Endothelial cell of umbilical vein (primary cell): ENCODE measurements around the gene PKHD1.

ENCODE experiments used
- CTCF ChIP-seq, 2 donors: IDR thresholded peaks; 1 replicate in 1 of 2; 2 replicates in 1 of 2; pipeline ENCODE4 v1.5.1; 2011; ENCODE audit warnings: low read length in 2 of 2, mild to moderate bottlenecking in 2 of 2, moderate library complexity in 2 of 2, control low read depth in 1 of 2, inconsistent platforms in 1 of 2, low read depth in 1 of 2; ENCODE audit not compliant: insufficient read depth in 1 of 2; ENCODE audit errors: extremely low read depth in 1 of 2
- EZH2 ChIP-seq: IDR thresholded peaks from 2 replicates; pipeline ENCODE4 v1.6.1; 2012; ENCODE audit warnings: borderline replicate concordance, low read depth, mild to moderate bottlenecking, moderate library complexity, low read length, inconsistent platforms; ENCODE audit not compliant: severe bottlenecking
- FOS ChIP-seq: IDR thresholded peaks from 2 replicates; pipeline ENCODE4 v1.6.1; 2011; ENCODE audit warnings: mild to moderate bottlenecking, low read length, moderate library complexity, borderline replicate concordance; ENCODE audit not compliant: insufficient read depth
- MYC ChIP-seq: IDR thresholded peaks from one replicate; pipeline ENCODE4 v1.6.1; 2011; ENCODE audit warnings: mild to moderate bottlenecking, low read depth, low read length
- POLR2A ChIP-seq: IDR thresholded peaks from 2 replicates; pipeline ENCODE4 v1.6.1; 2012; ENCODE audit warnings: low read depth, mild to moderate bottlenecking, control low read depth, low read length
- POLR2AphosphoS5 ChIP-seq: IDR thresholded peaks from 2 replicates; pipeline ENCODE4 v1.6.1; 2012; ENCODE audit warnings: low read depth, mild to moderate bottlenecking, control low read depth, low read length, moderate library complexity; ENCODE audit not compliant: insufficient read depth
- TF ChIP-seq, protein P1 (sequence below): IDR thresholded peaks from 2 replicates; pipeline ENCODE4 v1.6.1; 2011; ENCODE audit not compliant: insufficient read depth, insufficient read length

GRCh38 chr6:51812231-51812630 is 275.2 kb downstream of the PKHD1 start:
- TF ChIP-seq CTCF (IDR thresholded peaks at IDR 0.05; ENCODE audit: extremely low read depth in 1 of 2, insufficient read depth in 1 of 2, low read depth in 1 of 2, low read length in 2 of 2) (no peak), EZH2 (no peak), POLR2A (no peak), FOS (no peak), POLR2AphosphoS5 (no peak), MYC (no peak)
- TF ChIP-seq, protein P1, sequence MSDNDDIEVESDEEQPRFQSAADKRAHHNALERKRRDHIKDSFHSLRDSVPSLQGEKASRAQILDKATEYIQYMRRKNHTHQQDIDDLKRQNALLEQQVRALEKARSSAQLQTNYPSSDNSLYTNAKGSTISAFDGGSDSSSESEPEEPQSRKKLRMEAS: no peak
